Stomach (tissue), 4 donors: ENCODE data around the gene FARSA.

Source experiments
- EP300 ChIP-seq: sonication (generic); formaldehyde crosslinking; IDR thresholded peaks from one replicate; pipeline ENCODE4 v1.6.1; 2017; ENCODE audit warnings: antibody characterized with exemption
- POLR2A ChIP-seq, 4 donors: fragments of 450-650 bp; IDR thresholded peaks; one replicate each; pipeline ENCODE4 v1.6.1; 2016; ENCODE audit warnings: antibody characterized with exemption in 4 of 4, control low read depth in 2 of 4, mild to moderate bottlenecking in 1 of 4, moderate library complexity in 1 of 4
- TF ChIP-seq, protein P1 (sequence below), 7 experiments: fragments of 450-650 bp in 4 of 7; fragments of 200-600 bp in 3 of 7; sonication (generic) in 3 of 7; IDR thresholded peaks; one replicate each; pipeline ENCODE4 v1.5.1; 2016 to 2019; ENCODE audit warnings: antibody characterized with exemption in 7 of 7, control low read depth in 2 of 7, mild to moderate bottlenecking in 1 of 7

DNA sequence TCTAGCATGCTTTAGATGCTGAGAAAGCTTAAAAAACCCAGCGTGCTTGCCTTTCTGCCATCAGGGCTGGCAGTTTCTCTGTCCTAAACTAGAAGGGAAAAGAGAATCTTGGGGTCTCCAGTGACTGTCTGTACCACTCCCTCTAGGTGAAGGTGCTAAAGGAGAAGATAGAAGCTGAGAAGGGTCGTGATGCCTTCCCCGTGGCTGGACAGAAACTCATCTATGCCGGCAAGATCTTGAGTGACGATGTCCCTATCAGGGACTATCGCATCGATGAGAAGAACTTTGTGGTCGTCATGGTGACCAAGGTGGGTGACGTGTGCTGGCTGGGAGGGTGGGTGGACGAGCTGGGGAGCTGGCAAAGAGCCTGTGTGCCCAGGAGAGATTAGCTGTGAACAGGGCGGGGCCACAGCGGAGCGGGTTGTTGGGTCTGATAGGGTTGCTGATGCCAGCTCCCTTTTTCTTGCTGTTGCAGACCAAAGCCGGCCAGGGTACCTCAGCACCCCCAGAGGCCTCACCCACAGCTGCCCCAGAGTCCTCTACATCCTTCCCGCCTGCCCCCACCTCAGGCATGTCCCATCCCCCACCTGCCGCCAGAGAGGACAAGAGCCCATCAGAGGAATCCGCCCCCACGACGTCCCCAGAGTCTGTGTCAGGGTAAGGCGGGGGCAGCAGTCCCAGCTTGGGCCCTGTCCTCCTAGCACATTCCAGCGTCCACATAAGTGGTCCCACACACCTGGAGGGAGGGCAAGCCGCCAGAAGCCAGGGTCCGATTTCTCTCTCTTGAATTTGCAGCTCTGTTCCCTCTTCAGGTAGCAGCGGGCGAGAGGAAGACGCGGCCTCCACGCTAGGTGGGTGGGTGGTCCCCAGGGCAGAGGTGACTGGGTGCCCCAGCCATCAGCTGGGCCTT is 14.4 kb upstream of the FARSA start:
- TF ChIP-seq POLR2A (IDR thresholded peaks at IDR 0.05): no peak
- no peak for TF ChIP-seq EP300
- TF ChIP-seq, protein P1, sequence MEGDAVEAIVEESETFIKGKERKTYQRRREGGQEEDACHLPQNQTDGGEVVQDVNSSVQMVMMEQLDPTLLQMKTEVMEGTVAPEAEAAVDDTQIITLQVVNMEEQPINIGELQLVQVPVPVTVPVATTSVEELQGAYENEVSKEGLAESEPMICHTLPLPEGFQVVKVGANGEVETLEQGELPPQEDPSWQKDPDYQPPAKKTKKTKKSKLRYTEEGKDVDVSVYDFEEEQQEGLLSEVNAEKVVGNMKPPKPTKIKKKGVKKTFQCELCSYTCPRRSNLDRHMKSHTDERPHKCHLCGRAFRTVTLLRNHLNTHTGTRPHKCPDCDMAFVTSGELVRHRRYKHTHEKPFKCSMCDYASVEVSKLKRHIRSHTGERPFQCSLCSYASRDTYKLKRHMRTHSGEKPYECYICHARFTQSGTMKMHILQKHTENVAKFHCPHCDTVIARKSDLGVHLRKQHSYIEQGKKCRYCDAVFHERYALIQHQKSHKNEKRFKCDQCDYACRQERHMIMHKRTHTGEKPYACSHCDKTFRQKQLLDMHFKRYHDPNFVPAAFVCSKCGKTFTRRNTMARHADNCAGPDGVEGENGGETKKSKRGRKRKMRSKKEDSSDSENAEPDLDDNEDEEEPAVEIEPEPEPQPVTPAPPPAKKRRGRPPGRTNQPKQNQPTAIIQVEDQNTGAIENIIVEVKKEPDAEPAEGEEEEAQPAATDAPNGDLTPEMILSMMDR (IDR thresholded peaks at IDR 0.05): no peak
